Right lobe of liver (tissue), 4 donors: ENCODE measurements around the gene RAF1.

ENCODE experiments used
- POLR2A ChIP-seq: fragments of 450-650 bp; IDR thresholded peaks from one replicate; pipeline ENCODE4 v1.6.1; 2017; ENCODE audit warnings: antibody characterized with exemption, mild to moderate bottlenecking
- TF ChIP-seq, protein P1 (sequence below), 4 donors: fragments of 200-600 bp in 3 of 4; fragments of 450-650 bp in 1 of 4; IDR thresholded peaks; one replicate each; pipeline versions ENCODE4 v1.5.1 to v1.8.0; 2016 to 2022; ENCODE audit warnings: antibody characterized with exemption in 4 of 4, mild to moderate bottlenecking in 2 of 4
- donor health status: DM: no; HTN: no; CAD: no.
- donor health status: DM: no; HTN: no; CAD: no.
- donor health status: DM: no; HTN: yes; CAD: no.

DNA sequence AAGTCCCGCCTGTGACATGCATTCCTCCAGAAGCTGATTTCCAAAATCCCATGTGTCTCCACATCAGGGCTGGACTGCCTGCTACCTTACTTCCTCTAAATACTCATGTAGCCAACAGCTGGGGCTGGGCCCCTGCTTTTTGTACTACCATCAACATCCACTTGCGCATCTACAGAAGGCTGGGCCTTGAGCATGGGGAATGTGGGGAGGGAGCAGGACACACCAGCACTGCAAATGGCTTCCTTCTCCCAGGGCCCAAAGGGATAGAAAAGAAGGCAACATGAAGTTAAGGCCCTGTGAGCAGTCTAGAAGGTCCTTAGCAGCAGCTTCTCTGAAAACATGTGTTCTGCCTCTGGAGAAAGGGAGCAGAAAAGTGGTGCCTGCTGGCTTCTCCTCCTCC lies 79.8 kb downstream of the RAF1 start:
- TF ChIP-seq POLR2A = no peak
- TF ChIP-seq, protein P1, sequence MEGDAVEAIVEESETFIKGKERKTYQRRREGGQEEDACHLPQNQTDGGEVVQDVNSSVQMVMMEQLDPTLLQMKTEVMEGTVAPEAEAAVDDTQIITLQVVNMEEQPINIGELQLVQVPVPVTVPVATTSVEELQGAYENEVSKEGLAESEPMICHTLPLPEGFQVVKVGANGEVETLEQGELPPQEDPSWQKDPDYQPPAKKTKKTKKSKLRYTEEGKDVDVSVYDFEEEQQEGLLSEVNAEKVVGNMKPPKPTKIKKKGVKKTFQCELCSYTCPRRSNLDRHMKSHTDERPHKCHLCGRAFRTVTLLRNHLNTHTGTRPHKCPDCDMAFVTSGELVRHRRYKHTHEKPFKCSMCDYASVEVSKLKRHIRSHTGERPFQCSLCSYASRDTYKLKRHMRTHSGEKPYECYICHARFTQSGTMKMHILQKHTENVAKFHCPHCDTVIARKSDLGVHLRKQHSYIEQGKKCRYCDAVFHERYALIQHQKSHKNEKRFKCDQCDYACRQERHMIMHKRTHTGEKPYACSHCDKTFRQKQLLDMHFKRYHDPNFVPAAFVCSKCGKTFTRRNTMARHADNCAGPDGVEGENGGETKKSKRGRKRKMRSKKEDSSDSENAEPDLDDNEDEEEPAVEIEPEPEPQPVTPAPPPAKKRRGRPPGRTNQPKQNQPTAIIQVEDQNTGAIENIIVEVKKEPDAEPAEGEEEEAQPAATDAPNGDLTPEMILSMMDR (IDR thresholded peaks at IDR 0.05) = no peak
